ENCODE measurements around the gene PRRT1. TPM values are rescaled to one million over a fixed set of nuclear protein-coding genes. Genes with fewer than 3 reads are reported as not detected.
"Not testable (repeated sequence)": the region's sequence is repeated elsewhere in the genome, so short reads cannot be mapped to it uniquely, and the experiment has no call there.

The PRRT1 gene
- total and polyA plus RNA-seq, 2 experiments from 2014 or later = 0.10 to 4.0 TPM

DNA sequence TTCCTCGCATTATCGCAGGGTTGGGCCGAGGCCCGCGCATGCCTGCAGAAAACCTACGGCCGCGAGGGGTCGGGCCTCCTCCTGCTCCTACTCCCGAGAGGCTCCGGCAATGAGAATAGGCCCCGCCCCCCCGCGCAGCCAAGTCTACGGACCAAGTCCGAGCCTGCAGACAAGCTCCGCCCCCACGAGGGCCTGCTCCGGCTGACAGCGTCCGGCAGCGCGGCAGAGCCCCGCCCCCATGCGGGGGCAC lies 43.8 kb upstream of the PRRT1 start:
- peaks cover 3% of the 10 kb centered on the region for H3K79me2 ChIP-seq
- no peaks in the 10 kb centered on the region for H4K20me1 ChIP-seq (ENCODE audit: insufficient read depth, poor library complexity, severe bottlenecking)
- H3K27me3 ChIP-seq = no peaks in the 10 kb centered on the region
- no peaks in the 10 kb centered on the region for H3K36me3 ChIP-seq (replicated peaks; ENCODE audit: insufficient read depth, low read depth)
- peak; percentile 100 for DNase-seq (ENCODE audit: low spot score)
- H3K9me2 ChIP-seq (replicated peaks; ENCODE audit: insufficient read depth) = no peaks in the 10 kb centered on the region
- no peak overlapping the region for H2AFZ ChIP-seq
- WGBS (ENCODE audit: low lambda C conversion rate, missing lambda C conversion rate) = 3% methylated on average over 23 of the region's 25 CpGs
- H3K27ac ChIP-seq = peak overlapping the region; percentile 100
- no peaks in the 10 kb centered on the region for H3K9me3 ChIP-seq (ENCODE audit: low read depth)
- peaks cover 30% of the 10 kb centered on the region for H3K4me1 ChIP-seq (ENCODE audit: insufficient read depth)
- TF ChIP-seq EZH2phosphoT487 (IDR thresholded peaks at IDR 0.05; ENCODE audit: low read depth, severe bottlenecking, unreplicated experiment) = no peak
- no peak for TF ChIP-seq EZH2 (IDR thresholded peaks at IDR 0.05; ENCODE audit: borderline replicate concordance)
- peak; percentile 38 for TF ChIP-seq CTCF (IDR thresholded peaks at IDR 0.05; ENCODE audit: poor library complexity)
- no peak overlapping the region for H3K4me2 ChIP-seq
- no peak overlapping the region for H3K4me3 ChIP-seq

GRCh38 chr6:32194825-32195651 lies 43.3 kb upstream of the PRRT1 start:
- no peaks in the 10 kb centered on the region for H3K9me3 ChIP-seq (ENCODE audit: low read depth)
- H3K4me3 ChIP-seq = peak overlapping the region; percentile 8
- no peaks in the 10 kb centered on the region for H3K36me3 ChIP-seq (replicated peaks; ENCODE audit: insufficient read depth, low read depth)
- H3K9me2 ChIP-seq (replicated peaks; ENCODE audit: insufficient read depth) = no peaks in the 10 kb centered on the region
- peak overlapping the region; percentile 94 for H3K27ac ChIP-seq
- peak; percentile 63 for TF ChIP-seq CTCF (IDR thresholded peaks at IDR 0.05; ENCODE audit: poor library complexity)
- TF ChIP-seq EZH2 (IDR thresholded peaks at IDR 0.05; ENCODE audit: borderline replicate concordance) = no peak
- H3K79me2 ChIP-seq = peaks cover 3% of the 10 kb centered on the region
- peak overlapping the region; percentile 79 for H3K4me2 ChIP-seq
- H2AFZ ChIP-seq = peak overlapping the region; percentile 4
- no peaks in the 10 kb centered on the region for H3K27me3 ChIP-seq
- H3K4me1 ChIP-seq (ENCODE audit: insufficient read depth) = peaks cover 32% of the 10 kb centered on the region
- 18% methylated on average over 15 of the region's 15 CpGs for WGBS (ENCODE audit: low lambda C conversion rate, missing lambda C conversion rate)
- no peaks in the 10 kb centered on the region for H4K20me1 ChIP-seq (ENCODE audit: insufficient read depth, poor library complexity, severe bottlenecking)
- peak; percentile 75 for DNase-seq (ENCODE audit: low spot score)

GRCh38 chr6:32194388-32194787 lies 42.6 kb upstream of the PRRT1 start:
- H3K27me3 ChIP-seq = no peaks in the 10 kb centered on the region
- TF ChIP-seq CTCF (IDR thresholded peaks at IDR 0.05; ENCODE audit: poor library complexity) (no peak), EZH2phosphoT487 (IDR thresholded peaks at IDR 0.05; ENCODE audit: low read depth, severe bottlenecking, unreplicated experiment) (no peak), EZH2 (IDR thresholded peaks at IDR 0.05; ENCODE audit: borderline replicate concordance) (no peak)
- H4K20me1 ChIP-seq (ENCODE audit: insufficient read depth, poor library complexity, severe bottlenecking) = no peaks in the 10 kb centered on the region
- no peak for DNase-seq (ENCODE audit: low spot score)
- H3K4me1 ChIP-seq (ENCODE audit: insufficient read depth) = peaks cover 32% of the 10 kb centered on the region
- 96% methylated on average over 4 of the region's 4 CpGs for WGBS (ENCODE audit: low lambda C conversion rate, missing lambda C conversion rate)
- H3K27ac ChIP-seq = peak overlapping the region; percentile 94
- H3K4me2 ChIP-seq = peak overlapping the region; percentile 79
- H3K9me2 ChIP-seq (replicated peaks; ENCODE audit: insufficient read depth) = no peaks in the 10 kb centered on the region
- no peaks in the 10 kb centered on the region for H3K36me3 ChIP-seq (replicated peaks; ENCODE audit: insufficient read depth, low read depth)
- H3K9me3 ChIP-seq (ENCODE audit: low read depth) = no peaks in the 10 kb centered on the region
- H3K79me2 ChIP-seq = peaks cover 8% of the 10 kb centered on the region
- no peak overlapping the region for H3K4me3 ChIP-seq
- no peak overlapping the region for H2AFZ ChIP-seq

GRCh38 chr6:32193096-32193495 lies 41.4 kb upstream of the PRRT1 start:
- Histone ChIP-seq H3K4me1 (ENCODE audit: insufficient read depth) (peaks cover 32% of the 10 kb centered on the region), H3K4me2 (peak overlapping the region; percentile 41), H3K27ac (peak overlapping the region; percentile 71), H3K79me2 (peaks cover 21% of the 10 kb centered on the region)
- 87% methylated on average over 13 of the region's 13 CpGs for WGBS (ENCODE audit: low lambda C conversion rate, missing lambda C conversion rate)
- DNase-seq (ENCODE audit: low spot score); H3K27me3 ChIP-seq; H3K36me3 ChIP-seq (replicated peaks; ENCODE audit: insufficient read depth, low read depth); H3K9me3 ChIP-seq (ENCODE audit: low read depth); H2AFZ ChIP-seq; H3K4me3 ChIP-seq; H3K9me2 ChIP-seq (replicated peaks; ENCODE audit: insufficient read depth); H4K20me1 ChIP-seq (ENCODE audit: insufficient read depth, poor library complexity, severe bottlenecking): not testable (repeated sequence)
